Measurements from ENCODE around the gene ZNF221. TPM values are rescaled to one million over a fixed set of nuclear protein-coding genes. Genes with fewer than 3 reads are reported as not detected.
A peak's percentile ranks its signal among the peaks of the same experiment; 100 is the strongest.

The ZNF221 gene
- total and polyA plus RNA-seq, 9 donors, result 2.2 to 11.5 (median 8.0) TPM

DNA sequence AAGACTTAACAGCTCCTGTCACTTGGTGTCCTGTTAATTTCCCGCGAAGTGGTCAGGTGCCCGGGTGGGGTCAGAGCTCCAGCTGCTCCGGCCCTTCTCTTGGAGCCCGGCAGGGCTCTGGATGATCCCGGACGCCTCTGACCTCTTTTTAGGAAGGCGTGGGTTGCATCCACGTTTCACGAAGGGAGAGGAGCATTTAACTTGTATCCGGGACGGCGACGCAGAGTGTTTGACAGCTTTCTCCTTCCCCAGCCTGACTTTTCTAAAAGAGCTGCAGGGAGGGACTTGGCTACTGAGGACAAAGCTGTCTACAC lies 33.6 kb downstream of the ZNF221 start:
- no peak overlapping the region for H3K27ac ChIP-seq
- WGBS, 3 donors, result 1 to 4% (median 1%) methylated on average over 14 of the region's 14 CpGs

DNA sequence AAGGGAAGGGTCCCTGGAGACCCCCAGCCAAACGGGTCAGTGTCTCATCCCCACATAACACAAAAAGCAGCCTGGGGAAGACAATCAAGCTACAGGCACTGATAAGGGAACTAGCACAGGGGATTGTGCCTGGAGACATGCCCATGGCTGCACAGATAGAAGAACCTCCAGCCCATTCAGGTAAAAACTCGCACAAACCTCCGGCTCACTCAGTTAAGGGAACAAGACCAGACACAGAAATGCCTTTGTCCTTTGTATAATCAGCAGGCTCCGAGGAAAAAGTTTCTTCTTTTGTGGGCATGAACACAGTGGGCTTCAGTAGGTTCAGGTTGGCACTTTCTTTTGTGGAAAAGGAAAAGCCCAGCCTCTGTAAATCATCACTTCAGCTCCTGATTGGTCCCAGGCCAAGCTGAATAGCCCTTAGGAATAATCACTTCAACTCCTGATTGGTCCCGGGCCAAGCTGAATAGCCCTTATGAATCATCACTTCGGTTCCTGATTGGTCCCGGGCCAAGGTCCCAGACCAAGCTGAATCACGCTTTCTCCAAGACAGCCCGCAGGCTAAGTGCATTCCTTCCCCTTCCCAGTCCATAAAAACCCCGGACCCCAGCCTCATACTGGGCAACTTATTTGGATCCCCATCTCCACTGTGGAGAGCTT lies 46.7 kb downstream of the ZNF221 start:
- H3K4me3 ChIP-seq, result no peak overlapping the region
- peaks cover 3% of the 10 kb centered on the region for H3K4me1 ChIP-seq (ENCODE audit: insufficient read depth)
- intact Hi-C loops (cut with DNase I), result no loop called here
- no peaks in the 10 kb centered on the region for H3K36me3 ChIP-seq
- no peak overlapping the region for H3K27ac ChIP-seq
- 83 to 97% (median 89%) methylated on average over 10 of the region's 10 CpGs for WGBS, 3 donors
- peaks cover 0 to 13% of the 10 kb centered on the region in 2 donors for H3K9me3 ChIP-seq
- H3K27me3 ChIP-seq, result no peaks in the 10 kb centered on the region
- TF ChIP-seq EP300 (IDR thresholded peaks at IDR 0.05) (no peak), POLR2A (IDR thresholded peaks at IDR 0.05) (no peak)
- TF ChIP-seq, protein P1, sequence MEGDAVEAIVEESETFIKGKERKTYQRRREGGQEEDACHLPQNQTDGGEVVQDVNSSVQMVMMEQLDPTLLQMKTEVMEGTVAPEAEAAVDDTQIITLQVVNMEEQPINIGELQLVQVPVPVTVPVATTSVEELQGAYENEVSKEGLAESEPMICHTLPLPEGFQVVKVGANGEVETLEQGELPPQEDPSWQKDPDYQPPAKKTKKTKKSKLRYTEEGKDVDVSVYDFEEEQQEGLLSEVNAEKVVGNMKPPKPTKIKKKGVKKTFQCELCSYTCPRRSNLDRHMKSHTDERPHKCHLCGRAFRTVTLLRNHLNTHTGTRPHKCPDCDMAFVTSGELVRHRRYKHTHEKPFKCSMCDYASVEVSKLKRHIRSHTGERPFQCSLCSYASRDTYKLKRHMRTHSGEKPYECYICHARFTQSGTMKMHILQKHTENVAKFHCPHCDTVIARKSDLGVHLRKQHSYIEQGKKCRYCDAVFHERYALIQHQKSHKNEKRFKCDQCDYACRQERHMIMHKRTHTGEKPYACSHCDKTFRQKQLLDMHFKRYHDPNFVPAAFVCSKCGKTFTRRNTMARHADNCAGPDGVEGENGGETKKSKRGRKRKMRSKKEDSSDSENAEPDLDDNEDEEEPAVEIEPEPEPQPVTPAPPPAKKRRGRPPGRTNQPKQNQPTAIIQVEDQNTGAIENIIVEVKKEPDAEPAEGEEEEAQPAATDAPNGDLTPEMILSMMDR (IDR thresholded peaks at IDR 0.05), result no peak
- DNase-seq, result no peak

More for the DNA sequence above, 33.6 kb downstream of the ZNF221 start:
- Histone ChIP-seq H3K9me3 (no peaks in the 10 kb centered on the region), H3K4me1 (ENCODE audit: insufficient read depth) (no peaks in the 10 kb centered on the region), H3K27me3 (no peaks in the 10 kb centered on the region), H3K36me3 (no peaks in the 10 kb centered on the region), H3K4me3 (peak overlapping the region; percentile 71)
- no peak for TF ChIP-seq EP300 (IDR thresholded peaks at IDR 0.05)
- TF ChIP-seq POLR2A (IDR thresholded peaks at IDR 0.05), result no peak
- TF ChIP-seq, protein P1 (IDR thresholded peaks at IDR 0.05), result no peak
- intact Hi-C loops (cut with DNase I), result loop anchor here in 1 of 4 donors (2.0 kb wide), 1 partner anchor 18 kb away; the partner anchor contains the start of gene ZNF230
- DNase-seq, result peak in 2 of 5 donors; percentile 41 to 46

DNA sequence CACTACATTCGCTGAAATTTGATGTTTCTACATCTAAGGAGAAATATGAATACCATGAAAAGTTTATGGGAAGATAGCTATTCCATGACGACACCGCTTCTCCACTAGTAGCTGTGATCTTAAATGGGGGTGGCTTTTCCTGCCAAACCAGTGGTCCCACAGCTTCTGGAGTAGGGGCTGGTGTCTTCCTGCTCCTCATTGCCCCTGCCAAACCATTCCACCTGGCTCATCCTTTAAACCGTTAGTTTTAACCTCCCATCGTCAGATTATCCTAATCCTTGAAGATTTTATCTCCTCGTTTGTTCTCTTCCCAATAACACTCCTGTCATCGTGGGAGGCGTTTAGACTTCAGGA lies 51.2 kb downstream of the ZNF221 start:
- DNase-seq, result no peak
- H3K4me1 ChIP-seq (ENCODE audit: insufficient read depth), result peaks cover 8% of the 10 kb centered on the region
- H3K27ac ChIP-seq, result no peak overlapping the region
- TF ChIP-seq EP300 (IDR thresholded peaks at IDR 0.05), result no peak
- TF ChIP-seq POLR2A (IDR thresholded peaks at IDR 0.05), result no peak
- H3K36me3 ChIP-seq, result no peaks in the 10 kb centered on the region
- H3K9me3 ChIP-seq, result peaks cover 0 to 9% of the 10 kb centered on the region in 2 donors
- H3K4me3 ChIP-seq, result peak overlapping the region; percentile 84
- 8 to 11% (median 9%) methylated on average over 8 of the region's 8 CpGs for WGBS, 3 donors
- intact Hi-C loops (cut with DNase I), result loop anchor here in 1 of 4 donors (2.0 to 10.0 kb wide), 2 partner anchors 17 to 113 kb away; partner anchors contain the start of genes ZNF155 and ZNF225
- H3K27me3 ChIP-seq, result no peaks in the 10 kb centered on the region

DNA sequence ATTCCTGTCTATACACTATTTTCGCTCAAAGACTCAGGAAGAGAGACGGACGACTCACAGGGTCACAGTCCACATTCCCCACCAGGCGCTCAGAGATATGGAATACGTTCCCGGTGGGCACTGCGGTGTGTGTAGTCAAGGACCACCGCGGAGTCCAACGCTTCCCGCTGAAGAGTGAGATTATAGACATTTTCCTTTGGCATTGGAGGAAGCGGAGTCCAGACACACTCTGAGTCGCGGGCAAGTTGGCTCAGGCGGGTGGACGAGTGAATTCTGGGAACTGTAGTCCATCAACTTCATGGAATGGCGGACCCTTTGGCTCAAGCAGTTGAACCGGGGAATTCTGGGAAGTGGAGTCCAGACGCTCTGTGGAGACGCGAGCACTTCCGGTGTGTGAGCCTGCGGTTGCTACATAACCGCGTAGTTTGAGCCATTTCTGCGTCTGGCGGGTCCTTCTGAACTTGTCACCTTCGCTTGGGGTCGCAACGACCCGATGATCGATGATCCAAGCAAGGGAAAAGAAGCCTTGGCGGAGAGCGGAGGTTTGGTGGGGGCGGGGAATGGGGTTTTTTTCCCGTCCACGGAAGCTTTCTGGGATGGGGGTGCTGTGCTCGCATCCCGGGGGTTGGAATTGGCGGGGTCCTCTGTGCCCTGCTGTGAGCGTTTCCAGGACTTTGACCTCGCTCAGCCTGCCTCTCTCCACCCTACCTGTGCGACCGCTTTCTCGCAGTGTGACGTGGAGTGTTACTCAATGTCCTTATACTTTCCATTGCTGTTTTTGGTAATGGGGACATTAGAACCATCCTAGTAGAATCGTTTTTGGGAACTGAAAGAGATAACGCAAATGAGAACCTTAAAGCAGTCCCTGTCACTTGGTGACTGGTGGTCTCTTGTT lies 51.8 kb downstream of the ZNF221 start, which contains the start of gene ZNF230:
Gene ZNF230 (plus strand): TSS at position 392 of the 895 bp plus-strand sequence. CDS start 4,122 bp downstream, outside the sequence.
- 0 to 1% (median 1%) methylated on average over 47 to 48 of the region's 48 CpGs for WGBS, 3 donors
- peaks cover 8% of the 10 kb centered on the region for H3K4me1 ChIP-seq (ENCODE audit: insufficient read depth)
- peaks cover 0 to 15% of the 10 kb centered on the region in 2 donors for H3K9me3 ChIP-seq
- peak; percentile 84 to 93 (median 88) for DNase-seq
- TF ChIP-seq EP300 (IDR thresholded peaks at IDR 0.05) (no peak), POLR2A (IDR thresholded peaks at IDR 0.05) (peak; percentile 37)
- TF ChIP-seq, protein P1 (IDR thresholded peaks at IDR 0.05), result no peak
- peaks cover 3% of the 10 kb centered on the region for H3K36me3 ChIP-seq
- intact Hi-C loops (cut with DNase I), result loop anchor here in 1 of 4 donors (2.0 to 10.0 kb wide), 2 partner anchors 18 to 112 kb away; partner anchors contain the start of genes ZNF155 and ZNF225
- peak within 1 kb of the TSS; percentile 84 for H3K4me3 ChIP-seq
- no peak within 1 kb of the TSS for H3K27ac ChIP-seq
- no peaks in the 10 kb centered on the region for H3K27me3 ChIP-seq
